NCI-H526 (cell line): Measurements from ENCODE around the gene MCTP1.
A peak's percentile ranks its signal among the peaks of the same experiment; 100 is the strongest.
"Not testable (repeated sequence)": the region's sequence is repeated elsewhere in the genome, so short reads cannot be mapped to it uniquely, and the experiment has no call there.

ENCODE experiments used
- DNase-seq, 2 experiments: peaks; one replicate each; lab custom pipeline; 2025; lab: John Stamatoyannopoulos, UW

The MCTP1 gene

GRCh38 chr5:94869921-94870320 lies 415.0 kb downstream of the MCTP1 start:
- no peak for DNase-seq

- no peak for DNase-seq
These were observed 420.9 kb downstream of the MCTP1 start for GRCh38 chr5:94863951-94864350.

GRCh38 chr5:94857111-94857510 lies 427.8 kb downstream of the MCTP1 start:
- no peak for DNase-seq

- DNase-seq, result no peak
These were observed 428.6 kb downstream of the MCTP1 start for GRCh38 chr5:94856257-94856800.

GRCh38 chr5:94855543-94855942 lies 429.4 kb downstream of the MCTP1 start:
- no peak for DNase-seq

- DNase-seq, result no peak
These were observed 431.8 kb downstream of the MCTP1 start for GRCh38 chr5:94853120-94853519.

- no peak for DNase-seq
These were observed 433.9 kb downstream of the MCTP1 start for GRCh38 chr5:94850960-94851359.

GRCh38 chr5:94849821-94850736 lies 434.8 kb downstream of the MCTP1 start:
- DNase-seq, result peak; percentile 21 to 77

- no peak for DNase-seq
These were observed 435.6 kb downstream of the MCTP1 start for GRCh38 chr5:94849324-94849723.

- no peak for DNase-seq
These were observed 437.2 kb downstream of the MCTP1 start for GRCh38 chr5:94847726-94848125.

GRCh38 chr5:94847019-94847418 lies 437.9 kb downstream of the MCTP1 start:
- no peak for DNase-seq

- not testable (repeated sequence) for DNase-seq
These were observed 439.2 kb downstream of the MCTP1 start for GRCh38 chr5:94845696-94846095.

- peak in 1 of 2 experiments; percentile 37 for DNase-seq
These were observed 443.1 kb downstream of the MCTP1 start for GRCh38 chr5:94841598-94842322.

- no peak for DNase-seq
These were observed 451.0 kb downstream of the MCTP1 start for GRCh38 chr5:94833851-94834250.

- DNase-seq, result no peak
These were observed 452.2 kb downstream of the MCTP1 start for GRCh38 chr5:94832685-94833084.

GRCh38 chr5:94830520-94830919 lies 454.4 kb downstream of the MCTP1 start:
- peak in 1 of 2 experiments; percentile 2 for DNase-seq

- not testable (repeated sequence) for DNase-seq
These were observed 456.7 kb downstream of the MCTP1 start for GRCh38 chr5:94828222-94828621.

GRCh38 chr5:94820488-94820887 lies 464.4 kb downstream of the MCTP1 start:
- no peak for DNase-seq

GRCh38 chr5:94818904-94819303 lies 466.0 kb downstream of the MCTP1 start:
- no peak for DNase-seq

GRCh38 chr5:94815313-94816039 lies 469.4 kb downstream of the MCTP1 start:
- peak in 1 of 2 experiments; percentile 7 for DNase-seq

- no peak for DNase-seq
These were observed 472.7 kb downstream of the MCTP1 start for GRCh38 chr5:94812232-94812631.

- no peak for DNase-seq
These were observed 473.6 kb downstream of the MCTP1 start for GRCh38 chr5:94811331-94811730.
